A549 (cell line): ENCODE data around the gene PFN3. TPM values are rescaled to one million over a fixed set of nuclear protein-coding genes. Genes with fewer than 3 reads are reported as not detected.
A peak's percentile ranks its signal among the peaks of the same experiment; 100 is the strongest.
"Not testable (repeated sequence)": the region's sequence is repeated elsewhere in the genome, so short reads cannot be mapped to it uniquely, and the experiment has no call there.

Experiments
- ATAC-seq, 2 experiments: fragments of 200-7000 bp in 1 of 2; fragments of >200 bp in 1 of 2; cut with Nextera tagmentation in 1 of 2; cut with Tn5 transposase in 1 of 2; 3 replicates each; pipeline versions ENCODE4 v1.8.0 to v1.9.1; 2018 to 2020; ENCODE audit warnings: mild to moderate bottlenecking in 1 of 2, moderate library complexity in 1 of 2
- CTCF ChIA-PET: fragments of 300-600 bp; sonication (Branson Sonifier 250); formaldehyde crosslinking; extraction: SDS; loops from one replicate; lab custom pipeline; 2021; ENCODE audit warnings: antibody characterized with exemption, inconsistent platforms; lab: Yijun Ruan, JAX
- POLR2A ChIA-PET: fragments of 350-600 bp; formaldehyde crosslinking; extraction: SDS; loops from one replicate; lab custom pipeline; 2021; ENCODE audit warnings: antibody characterized with exemption, inconsistent platforms; lab: Yijun Ruan, JAX
- DNase-seq, 2 experiments: peaks; one replicate each; pipeline versions ENCODE4 v3.0.0 to v3.0.0-alpha.2; 2011 to 2016; ENCODE audit warnings: low read depth in 1 of 2, low spot score in 1 of 2
- FAIRE-seq: peaks from 2 replicates; lab custom pipeline; 2011; peaks lifted over from hg19 to GRCh38; lab: Jason Lieb, UNC
- H3K27ac ChIP-seq, 2 experiments: fragments of >200 bp; sonication (Bioruptor Twin); formaldehyde crosslinking; 3 replicates each; pipeline ENCODE4 v1.5.1; 2016 to 2017
- H3K4me1 ChIP-seq: fragments of >200 bp; sonication (Bioruptor Twin); formaldehyde crosslinking; 3 replicates; pipeline ENCODE4 v1.6.1; 2016
- H3K4me2 ChIP-seq: fragments of >200 bp; sonication (Bioruptor Twin); formaldehyde crosslinking; 3 replicates; pipeline ENCODE4 v1.6.1; 2016
- H3K4me3 ChIP-seq: fragments of >200 bp; sonication (Bioruptor Twin); formaldehyde crosslinking; 3 replicates; pipeline ENCODE4 v1.5.1; 2016
- H3K9me3 ChIP-seq: fragments of >200 bp; sonication (Bioruptor Twin); formaldehyde crosslinking; 3 replicates; pipeline ENCODE4 v1.6.1; 2016
- ATOH8 ChIP-seq: fragments of 250-450 bp; sonication (Bioruptor Pico); IDR thresholded peaks from 2 replicates; pipeline ENCODE4 v1.5.0; 2020; ENCODE audit warnings: low read depth, mild to moderate bottlenecking, moderate library complexity
- BHLHE40 ChIP-seq: IDR thresholded peaks from 2 replicates; pipeline ENCODE4 v1.6.1; 2012; ENCODE audit warnings: low read depth, low read length, inconsistent platforms
- CBX2 ChIP-seq: fragments of 200-600 bp; sonication (generic); IDR thresholded peaks from 2 replicates; pipeline ENCODE4 v1.6.1; 2016; ENCODE audit warnings: low read depth, mild to moderate bottlenecking, borderline replicate concordance
- CHD4 ChIP-seq: fragments of 200-600 bp; sonication (generic); IDR thresholded peaks from 2 replicates; pipeline ENCODE4 v1.6.1; 2016; ENCODE audit warnings: antibody characterized with exemption, mild to moderate bottlenecking, borderline replicate concordance
- EHMT2 ChIP-seq: fragments of 200-600 bp; sonication (generic); IDR thresholded peaks from 2 replicates; pipeline ENCODE4 v1.6.1; 2016; ENCODE audit warnings: antibody characterized with exemption, low read depth, mild to moderate bottlenecking, moderate library complexity
- HEYL ChIP-seq: fragments of 250-450 bp; sonication (Bioruptor Pico); IDR thresholded peaks from 2 replicates; pipeline ENCODE4 v1.8.0; 2021; ENCODE audit warnings: mild to moderate bottlenecking, moderate library complexity
- HMGXB4 ChIP-seq: fragments of 250-450 bp; sonication (Bioruptor Pico); IDR thresholded peaks from 2 replicates; pipeline ENCODE4 v1.5.0; 2021; ENCODE audit warnings: mild to moderate bottlenecking, moderate library complexity, borderline replicate concordance
- KDM1A ChIP-seq: fragments of 200-600 bp; sonication (generic); IDR thresholded peaks from 2 replicates; pipeline ENCODE4 v1.6.1; 2016; ENCODE audit warnings: low read depth, mild to moderate bottlenecking
- MYC ChIP-seq: IDR thresholded peaks from 2 replicates; pipeline ENCODE4 v1.6.1; 2012; ENCODE audit warnings: mild to moderate bottlenecking, inconsistent platforms, low read length, improper control_type of control experiment, borderline replicate concordance
- POLR2A ChIP-seq: IDR thresholded peaks from 2 replicates; pipeline ENCODE4 v1.6.1; 2012; ENCODE audit warnings: mild to moderate bottlenecking, low read length
- ZSCAN20 ChIP-seq: fragments of 250-450 bp; sonication (Bioruptor Pico); IDR thresholded peaks from 2 replicates; pipeline ENCODE4 v1.8.0; 2022; ENCODE audit warnings: mild to moderate bottlenecking, moderate library complexity
- WGBS: methylation state at CpG from one replicate; pipeline ENCODE4 v1.1.6; 2017; ENCODE audit errors: missing lambda C conversion rate; 5-methylcytosine and 5-hydroxymethylcytosine counted together
- polyA plus RNA-seq, 4 experiments: library from polyadenylated mRNA; depleted of rRNA in 3 of 4; stranded (reverse); fragments of >200 nt; fragmentation: RNase III in 1 of 4; extraction: RNeasy Plus Mini Kit Qiagen cat#74134 plus additional on column Dnase treatment in 1 of 4; gene quantifications; 2 replicates in 3 of 4; 3 replicates in 1 of 4; pipeline ENCODE4 v1.2.3, GENCODE V29; 2011 to 2017

Gene PFN3
- polyA plus RNA-seq, 2 of the 4 experiments (the other 2 are of a cell fraction), result not detected

- no peak for DNase-seq
Measured at GRCh38 chr5:177425196-177425800, 24.8 kb upstream of the PFN3 start.

GRCh38 chr5:177423671-177424070, 23.2 kb upstream of the PFN3 start:
- ChIA-PET CTCF (interaction anchor here (0.9 to 36.0 kb wide), 10 partner anchors 9 to 114 kb away, joined by 3 to 871 read pairs (median 6); partner anchors contain the start of gene PRR7), POLR2A (no interaction called here)
- no peak for DNase-seq
- no peak for TF ChIP-seq MYC
- TF ChIP-seq POLR2A, result 0 out of 2 replicates have a peak, but pooled peaks have one; percentile 12
- ATAC-seq, result no peak
- Histone ChIP-seq H3K4me2 (no peak overlapping the region), H3K27ac (no peak overlapping the region), H3K9me3 (no peaks in the 10 kb centered on the region), H3K4me3 (no peak overlapping the region), H3K4me1 (peaks cover 17% of the 10 kb centered on the region)
- no peak for FAIRE-seq
- WGBS, result 57% methylated on average over 2 of the region's 2 CpGs

More at GRCh38 chr5:177425196-177425800, 24.8 kb upstream of the PFN3 start:
- WGBS, result 65% methylated on average over 13 of the region's 13 CpGs
- Histone ChIP-seq H3K4me3 (peak overlapping the region; percentile 44), H3K4me2 (peak overlapping the region; percentile 80), H3K9me3 (no peaks in the 10 kb centered on the region), H3K27ac (peak overlapping the region; percentile 82 to 87)
- POLR2A ChIA-PET, result interaction anchor here (0.6 to 3.0 kb wide), 5 partner anchors 10 to 22 kb away, joined by 3 to 41 read pairs (median 13); partner anchors contain the start of gene PRR7
- ATAC-seq, result no peak
- TF ChIP-seq CHD4, result peak; percentile 93; the same call in 1 of the 2 replicates
- TF ChIP-seq HEYL (CRISPR knock-in tag), result no peak
- TF ChIP-seq, all 56 proteins: peak for 1
- CTCF ChIA-PET, result interaction anchor here (1.0 to 36.0 kb wide), 4 partner anchors 17 to 35 kb away, joined by 3 to 871 read pairs (median 78); partner anchors contain the start of gene PRR7
- peaks cover 17% of the 10 kb centered on the region for H3K4me1 ChIP-seq
- FAIRE-seq, result no peak

GRCh38 chr5:177421062-177421798, 20.8 kb upstream of the PFN3 start:
- Histone ChIP-seq H3K9me3 (no peaks in the 10 kb centered on the region), H3K4me2 (no peak overlapping the region), H3K4me3 (no peak overlapping the region), H3K27ac (no peak overlapping the region), H3K4me1 (peaks cover 6% of the 10 kb centered on the region)
- WGBS, result 70% methylated on average over 6 of the region's 6 CpGs
- POLR2A ChIA-PET, result no interaction called here
- FAIRE-seq, result no peak
- no peak for TF ChIP-seq ZSCAN20 (CRISPR knock-in tag)
- TF ChIP-seq KDM1A, result no peak
- TF ChIP-seq HMGXB4 (CRISPR knock-in tag), result no peak
- no peak for TF ChIP-seq CBX2
- no peak for TF ChIP-seq EHMT2
- TF ChIP-seq BHLHE40, result no peak
- no peak for TF ChIP-seq ATOH8 (CRISPR knock-in tag)
- no peak for ATAC-seq
- no peak for DNase-seq
- CTCF ChIA-PET, result interaction anchor here (1.0 to 36.0 kb wide), 5 partner anchors 9 to 31 kb away, joined by 3 to 871 read pairs (median 19); partner anchors contain the start of gene PRR7

- FAIRE-seq, DNase-seq, H3K4me1 ChIP-seq, H3K4me3 ChIP-seq, ATAC-seq, H3K4me2 ChIP-seq, H3K9me3 ChIP-seq, H3K27ac ChIP-seq, POLR2A ChIA-PET: not testable (repeated sequence)
- CTCF ChIA-PET, result interaction anchor here (2.1 to 36.0 kb wide), 4 partner anchors 8 to 28 kb away, joined by 7 to 871 read pairs (median 142); partner anchors contain the start of gene PRR7
- WGBS, result 54% methylated on average over 7 of the region's 7 CpGs
Measured at GRCh38 chr5:177420472-177420871, 20.0 kb upstream of the PFN3 start.
